Activated CD4-positive, alpha-beta T cell treated with anti-CD3 and anti-CD28 coated beads, Interleukin-2, amount 50 U/mL, for 24 hours (primary cell): ENCODE results near the gene AP3B1.

ENCODE experiments used
- DNase-seq, 2 donors: peaks; one replicate each; pipeline ENCODE4 v3.0.0-alpha.2; 2020; ENCODE audit warnings: low read depth in 1 of 2, low spot score in 1 of 2

Gene AP3B1

DNA sequence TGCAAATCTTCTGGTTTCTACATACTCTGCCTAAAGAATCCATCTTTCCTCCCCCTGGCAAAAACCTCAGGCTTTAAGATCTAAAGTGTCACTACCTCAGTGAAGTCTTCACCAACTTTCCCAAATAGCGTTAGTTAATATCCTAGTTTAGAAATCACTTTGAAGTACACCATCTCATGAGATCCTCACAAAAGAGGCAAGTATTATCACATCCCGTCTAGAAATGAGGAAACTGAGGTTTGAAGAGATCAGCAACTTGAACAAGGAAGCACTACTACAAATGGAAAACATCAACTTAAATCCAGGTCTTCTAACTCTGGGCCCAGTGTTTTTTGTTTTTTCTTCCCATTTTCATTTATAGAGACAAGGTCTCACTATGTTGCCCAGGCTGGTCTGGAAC, 4.6 kb downstream of the AP3B1 start:
- no peak for DNase-seq

DNA sequence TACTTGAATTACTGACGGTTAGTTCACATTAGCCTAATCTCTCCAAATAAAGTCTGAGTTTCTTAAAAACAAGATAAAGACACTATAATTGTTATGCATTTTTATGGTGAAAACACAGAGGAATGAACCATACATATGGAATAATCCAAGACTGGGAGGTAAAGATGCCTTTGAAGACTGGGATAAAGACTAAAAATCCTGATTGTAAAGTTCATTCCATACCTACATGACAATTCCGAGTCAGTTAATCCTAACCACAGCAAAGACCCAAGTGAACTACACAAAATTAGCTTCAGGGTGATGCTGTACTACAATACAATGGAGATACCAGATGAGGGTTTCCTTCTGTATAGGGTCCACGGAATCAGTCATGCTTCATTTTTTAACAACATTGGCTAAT, 6.3 kb downstream of the AP3B1 start:
- no peak for DNase-seq

DNA sequence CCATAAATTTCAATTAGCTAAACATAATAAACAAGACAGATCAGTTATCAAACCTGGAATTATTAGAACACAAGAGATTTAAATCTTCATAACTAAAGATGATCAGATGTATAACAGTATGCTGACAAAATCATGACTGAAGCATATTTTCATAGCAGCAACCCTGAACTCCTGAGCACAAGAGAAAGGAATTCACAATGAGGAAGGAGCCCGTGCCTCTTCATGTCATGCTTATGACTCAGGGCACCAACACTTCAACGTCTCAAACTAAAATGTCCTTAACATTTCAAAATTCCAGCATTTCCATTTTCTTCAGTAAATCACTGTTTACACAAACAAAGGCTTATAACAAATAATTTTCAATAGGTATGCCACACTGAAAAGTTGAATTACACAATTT, 6.7 kb downstream of the AP3B1 start:
- no peak for DNase-seq

DNA sequence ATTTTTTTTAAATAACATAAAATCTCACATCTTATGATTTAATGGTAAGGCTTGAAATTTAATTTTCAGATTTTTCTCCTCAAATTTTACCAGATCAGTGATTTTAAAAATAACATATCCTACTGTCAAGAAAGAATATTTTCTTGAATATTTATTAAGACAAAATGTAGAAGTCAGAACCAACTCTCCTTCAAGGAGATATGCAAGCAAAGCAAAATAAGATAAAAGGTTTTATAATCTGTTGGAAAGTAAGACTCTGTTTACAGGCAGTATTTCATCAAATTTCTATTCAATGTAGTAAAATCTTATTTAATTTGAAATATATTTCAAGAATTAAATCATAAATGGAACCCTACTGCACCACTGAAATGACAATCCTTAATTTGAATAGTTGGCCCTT, 7.3 kb downstream of the AP3B1 start:
- no peak for DNase-seq

DNA sequence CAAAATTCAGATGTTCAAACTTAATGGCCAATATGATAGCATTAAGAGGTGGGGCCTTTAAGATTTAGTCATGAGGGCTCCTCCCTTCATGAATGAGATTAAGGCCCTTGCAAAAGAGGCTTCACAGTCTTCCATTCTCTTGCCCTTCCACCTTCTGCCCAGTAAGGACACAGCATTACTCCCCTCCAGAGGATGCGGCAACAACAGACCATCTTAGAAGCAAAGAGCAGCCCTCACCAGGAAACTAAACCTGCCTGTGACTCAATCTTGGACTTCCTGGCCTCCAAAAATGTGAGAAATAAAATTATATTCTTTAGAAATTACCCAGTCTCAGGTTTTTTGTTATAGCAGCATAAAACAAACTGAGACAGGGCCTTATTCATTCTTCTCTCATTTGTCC, 8.2 kb downstream of the AP3B1 start:
- DNase-seq, result no peak

DNA sequence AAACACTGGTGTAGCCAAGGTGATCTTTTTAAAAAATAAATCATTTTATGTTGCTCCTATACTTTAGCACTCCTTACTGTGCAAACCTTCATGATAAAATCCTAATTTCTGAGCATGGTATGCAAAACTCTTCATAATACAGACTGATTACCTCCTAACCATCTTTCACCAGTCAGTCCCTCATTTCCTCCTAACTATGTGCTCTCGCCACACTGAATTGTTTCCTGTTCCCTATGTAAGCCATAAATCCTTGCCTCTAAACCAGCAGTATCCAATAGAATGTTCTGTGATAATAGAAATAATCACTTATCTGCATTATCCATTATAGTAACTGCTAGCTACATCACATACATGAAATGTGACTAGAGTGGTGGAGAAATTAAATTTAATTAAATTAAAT, 10.7 kb downstream of the AP3B1 start:
- no peak for DNase-seq

DNA sequence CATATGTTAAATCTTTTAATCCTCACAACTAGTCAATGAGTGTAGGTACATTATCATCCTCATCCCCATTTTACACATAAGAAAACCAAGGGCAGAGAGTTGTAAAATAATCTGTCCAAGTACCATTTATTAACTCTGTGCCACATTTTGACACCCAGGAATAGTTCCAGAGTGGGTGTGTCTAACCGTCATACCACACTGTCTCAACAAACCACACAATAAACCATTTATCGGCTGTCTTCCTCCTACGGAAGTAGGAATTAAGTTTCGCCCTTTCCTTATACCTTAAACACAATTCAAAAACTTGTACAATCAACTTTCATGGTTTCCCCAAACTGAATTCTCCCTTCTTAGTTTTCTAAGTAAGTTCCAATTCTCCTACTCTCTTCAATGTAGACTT, 11.4 kb downstream of the AP3B1 start:
- no peak for DNase-seq

DNA sequence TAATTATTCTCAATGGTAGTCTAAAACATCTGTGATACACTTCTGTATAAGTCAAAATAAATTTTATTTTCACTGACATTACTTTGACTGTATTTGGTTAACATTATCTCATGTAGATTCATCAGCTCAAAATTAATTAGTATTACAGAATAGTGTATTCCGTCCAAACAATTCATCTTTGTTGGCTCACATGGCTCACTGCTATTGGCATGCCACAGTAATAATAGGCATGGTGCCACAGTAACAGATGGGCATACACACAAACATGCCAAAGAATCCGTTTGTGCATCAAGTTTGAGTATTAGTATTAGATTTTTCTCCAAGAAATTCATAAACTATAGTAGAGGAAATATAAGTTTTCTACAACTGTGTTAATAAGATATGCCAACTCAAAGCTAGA, 14.2 kb downstream of the AP3B1 start:
- no peak for DNase-seq

DNA sequence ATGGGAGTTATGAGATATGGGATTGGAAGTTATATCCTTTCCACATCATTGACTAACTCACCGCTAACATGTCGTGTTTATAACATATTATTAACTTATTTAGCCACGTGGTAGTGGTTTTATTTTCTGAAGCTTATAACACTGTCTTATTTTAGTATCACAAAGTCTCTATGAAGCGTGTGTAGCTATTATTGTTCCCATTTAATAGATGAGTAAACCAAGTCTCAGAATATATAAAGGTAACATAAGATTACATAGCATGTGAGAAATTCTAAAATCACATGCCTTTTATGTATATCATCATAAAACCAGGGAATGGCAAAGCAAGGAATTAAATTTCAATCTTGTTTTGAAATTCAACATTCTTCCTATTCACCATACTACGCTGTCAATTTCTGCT, 15.3 kb downstream of the AP3B1 start:
- DNase-seq, result no peak

DNA sequence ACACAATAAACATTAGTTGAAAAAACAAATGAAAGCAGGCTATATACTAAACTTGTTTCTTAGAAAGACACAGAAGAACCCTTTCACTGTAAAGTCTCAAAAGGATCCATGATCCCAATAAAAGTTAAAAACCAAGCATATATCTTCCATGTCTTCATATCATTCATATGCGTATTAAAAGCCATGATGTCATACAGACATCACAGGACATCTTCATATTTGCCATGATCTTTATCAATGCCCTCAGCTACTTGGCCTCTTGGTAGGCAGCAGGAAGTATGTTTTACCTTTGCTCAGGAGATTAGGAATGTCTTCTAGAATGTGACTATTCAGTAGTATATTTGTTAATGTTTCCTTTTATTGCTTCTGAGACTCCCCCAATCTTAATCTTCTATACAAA, 16.8 kb downstream of the AP3B1 start:
- no peak for DNase-seq

DNA sequence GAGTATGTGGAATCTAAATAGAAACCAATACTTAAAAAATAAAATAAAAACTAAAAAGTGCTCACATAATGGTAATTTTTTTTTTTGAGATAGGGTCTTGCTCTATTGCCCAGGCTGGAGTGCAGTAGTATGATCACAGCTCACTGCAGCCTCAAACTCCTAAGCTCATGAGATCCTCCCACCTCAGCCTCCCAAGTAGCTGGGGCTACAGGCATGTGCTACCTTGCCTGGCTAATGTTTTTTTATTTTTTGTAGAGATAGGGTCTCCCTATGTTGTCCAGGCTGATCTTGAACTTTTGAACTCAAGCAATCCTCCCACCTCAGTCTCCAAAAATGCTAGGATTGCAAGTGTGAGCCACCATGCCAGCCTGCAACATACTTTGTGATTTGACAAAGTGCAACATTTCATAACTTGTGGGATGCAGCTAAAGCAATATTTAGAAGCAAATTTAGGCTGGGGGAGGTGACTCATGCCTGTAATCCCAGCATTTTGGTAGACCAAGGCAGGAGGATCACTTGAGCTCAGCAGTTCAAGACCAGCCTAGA, 18.4 kb downstream of the AP3B1 start:
- DNase-seq, result no peak

DNA sequence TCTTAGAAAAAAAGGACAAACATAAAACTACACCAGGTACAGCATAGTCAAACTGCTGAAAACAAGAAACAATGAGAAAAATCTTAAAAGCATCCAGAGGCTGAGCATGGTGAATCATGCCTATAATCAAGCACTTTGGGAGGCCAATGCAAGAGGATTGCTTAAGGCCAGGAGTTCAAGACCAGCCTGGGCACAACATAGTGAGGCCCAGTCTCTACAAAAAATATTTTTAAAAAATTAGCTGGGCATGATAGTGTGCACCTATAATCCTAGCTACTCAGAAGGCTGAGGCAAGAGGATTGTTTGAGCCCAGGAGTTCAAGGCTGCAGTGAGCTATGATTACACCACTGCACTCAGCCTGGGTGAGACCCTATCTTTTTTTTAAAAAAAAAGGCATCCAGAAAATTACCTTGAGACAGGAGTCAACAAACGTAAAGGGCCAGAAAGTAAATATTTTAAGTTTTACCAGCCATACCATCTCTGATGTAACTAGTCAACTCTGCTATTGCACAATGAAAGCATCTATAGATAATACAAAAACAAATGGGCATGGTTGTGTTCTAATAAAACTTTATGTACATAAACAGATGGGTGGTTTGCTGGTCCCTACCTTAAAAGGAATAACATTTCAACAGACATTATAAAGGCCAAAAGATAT, 19.8 kb downstream of the AP3B1 start:
- DNase-seq, result no peak

DNA sequence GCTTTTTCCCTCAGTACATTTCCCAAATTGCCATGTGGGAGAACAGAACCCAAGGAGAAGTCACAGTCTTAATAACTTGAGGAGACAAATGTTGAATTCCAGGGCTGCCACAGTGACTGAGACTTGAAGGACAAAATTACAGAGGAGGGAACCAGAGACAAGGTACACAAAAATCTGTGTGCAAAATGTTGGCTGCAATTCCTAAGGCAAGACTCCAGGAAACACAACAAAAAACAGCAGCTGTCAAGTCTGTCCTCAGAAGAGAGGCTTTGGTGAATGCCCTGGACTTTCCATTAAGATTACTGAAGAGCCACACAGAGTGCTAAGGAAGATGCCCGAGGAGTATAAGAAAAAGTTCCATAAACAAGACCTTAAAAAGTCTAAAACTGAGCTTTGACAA, 21.1 kb downstream of the AP3B1 start:
- DNase-seq, result no peak

DNA sequence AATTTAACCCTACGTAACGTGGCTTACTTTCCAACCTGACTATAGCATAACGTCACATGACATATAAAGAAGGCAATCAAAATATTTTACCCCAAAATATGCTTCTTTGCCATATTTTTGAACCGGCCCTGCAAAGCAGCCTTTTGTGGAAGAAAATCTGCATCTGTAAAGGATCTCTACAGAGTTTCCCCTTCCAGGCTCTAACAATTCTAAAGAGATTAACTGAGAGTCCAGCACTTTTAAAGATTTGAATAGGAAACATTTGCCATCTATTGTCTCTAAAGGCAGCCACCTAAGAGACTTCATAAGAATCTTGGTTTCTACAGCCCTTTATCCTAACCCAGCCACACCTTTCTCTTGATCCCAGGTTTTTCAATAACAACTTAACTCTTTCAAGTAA, 22.7 kb downstream of the AP3B1 start:
- DNase-seq, result no peak

DNA sequence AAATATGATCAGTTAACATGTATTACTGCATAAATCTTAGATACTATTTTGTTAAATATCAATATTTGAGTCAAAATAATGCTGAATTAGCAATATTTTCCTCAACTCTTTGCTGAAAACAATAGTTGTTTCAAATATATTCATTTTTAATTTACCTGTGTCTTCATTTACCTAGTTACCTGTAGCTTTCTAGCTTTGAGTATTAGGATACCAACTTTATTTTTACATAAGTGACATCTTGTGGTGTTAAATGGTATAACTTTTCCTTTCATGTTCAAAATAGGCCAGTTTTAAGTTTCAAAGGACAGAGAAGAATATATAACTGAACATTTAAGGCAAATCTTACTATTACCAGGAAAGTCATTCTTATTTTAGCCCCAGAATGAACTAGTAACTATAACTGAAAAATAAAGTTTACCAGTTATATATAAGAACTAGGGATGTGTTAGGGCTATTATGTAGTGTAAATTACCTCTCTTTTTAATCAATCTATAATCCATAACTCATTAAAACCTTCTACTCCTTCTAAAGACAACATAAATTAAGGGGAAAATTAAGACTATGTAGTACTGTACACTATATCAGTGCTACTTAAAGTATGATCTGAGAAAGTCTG, 25.3 kb downstream of the AP3B1 start:
- no peak for DNase-seq

DNA sequence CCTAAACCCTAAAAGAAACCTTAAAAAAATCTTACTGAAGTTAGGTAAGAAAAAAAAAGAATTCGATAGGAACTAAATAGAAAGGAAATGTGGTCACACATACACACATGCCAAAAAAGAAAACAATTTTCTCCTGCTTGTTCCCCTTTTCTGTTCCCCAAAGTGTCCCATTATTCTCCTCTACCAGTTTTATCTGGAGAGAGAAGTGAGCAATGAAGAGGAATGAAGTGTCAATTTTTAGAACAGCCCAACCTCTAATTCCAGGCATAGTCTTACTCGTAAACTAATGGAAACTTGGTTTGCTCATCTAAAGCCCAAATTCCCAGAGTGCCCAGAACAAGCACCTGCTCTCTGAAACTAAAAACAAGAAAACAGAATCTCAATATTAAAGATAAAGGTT, 26.1 kb downstream of the AP3B1 start:
- no peak for DNase-seq

DNA sequence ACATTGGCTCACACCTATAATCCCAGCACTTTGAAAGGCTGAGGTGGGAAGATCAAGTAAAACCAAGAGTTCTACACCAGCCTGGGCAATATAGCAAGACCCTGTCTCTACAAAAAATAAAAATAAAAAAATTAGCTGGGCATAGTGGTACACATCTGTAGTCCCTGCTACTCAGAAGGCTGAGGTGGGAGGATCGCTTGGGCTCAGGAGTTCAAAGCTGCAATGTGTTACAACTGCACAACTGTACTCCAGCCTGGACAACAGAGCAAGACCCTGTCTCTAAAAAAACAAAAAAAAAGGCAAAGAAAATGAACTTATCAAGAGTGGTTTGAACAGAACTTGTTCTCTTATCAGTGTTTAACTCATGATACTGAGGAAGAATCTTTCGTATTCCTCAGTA, 29.3 kb downstream of the AP3B1 start:
- no peak for DNase-seq

DNA sequence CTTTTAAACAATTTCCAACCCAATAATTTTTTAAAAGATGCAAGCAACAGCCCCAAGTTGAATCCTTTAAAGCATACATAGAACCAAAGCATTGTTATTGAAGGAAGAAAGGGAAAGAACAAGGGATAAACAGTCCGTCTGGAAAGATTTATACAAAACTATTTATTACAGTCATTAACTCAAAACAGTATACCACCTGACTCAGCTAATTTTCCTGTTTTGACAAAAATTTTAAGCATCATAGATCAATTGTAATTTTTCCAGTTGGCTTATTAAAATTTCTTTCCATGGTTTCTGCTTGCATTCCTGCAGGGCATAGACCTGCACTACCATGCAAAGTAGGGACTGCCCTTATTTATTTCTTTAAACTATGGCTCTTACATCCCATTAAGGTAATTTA, 29.9 kb downstream of the AP3B1 start:
- no peak for DNase-seq

DNA sequence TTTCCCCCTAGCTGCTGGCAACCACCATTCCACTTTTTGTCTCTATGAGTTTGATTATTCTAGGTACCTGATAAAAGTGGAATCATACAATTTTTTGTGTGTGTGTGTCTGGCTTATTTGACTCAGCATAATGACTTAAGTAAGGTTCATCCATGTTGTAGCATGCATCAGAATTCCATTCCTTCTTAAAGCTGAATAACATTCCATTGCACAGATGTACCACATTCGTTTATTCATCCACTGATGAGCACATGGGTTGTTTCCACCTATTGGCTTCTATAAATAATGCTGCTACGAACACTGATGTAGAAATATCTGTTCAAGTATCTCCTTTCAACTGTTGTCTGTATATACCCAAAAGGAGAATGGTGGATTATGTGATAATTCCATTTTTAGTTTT, 33.7 kb downstream of the AP3B1 start:
- no peak for DNase-seq

DNA sequence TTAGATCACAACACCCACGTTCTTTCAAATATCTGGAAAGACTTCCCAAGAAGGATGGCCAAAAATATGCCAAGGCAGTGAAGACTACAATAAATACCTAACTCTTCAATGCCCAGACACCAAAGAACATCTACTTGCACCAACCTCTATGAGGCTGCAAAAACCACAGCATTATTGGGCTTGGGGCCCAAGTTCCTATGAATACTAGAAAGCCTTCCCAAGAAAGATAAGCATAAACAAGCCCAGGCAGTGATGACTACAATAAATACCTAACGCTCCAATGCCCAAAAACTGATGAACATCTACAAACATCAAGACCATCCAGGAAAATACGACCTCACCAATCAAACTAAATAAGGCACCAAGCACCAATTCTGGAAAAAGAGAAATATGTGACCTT, 41.3 kb downstream of the AP3B1 start:
- no peak for DNase-seq

DNA sequence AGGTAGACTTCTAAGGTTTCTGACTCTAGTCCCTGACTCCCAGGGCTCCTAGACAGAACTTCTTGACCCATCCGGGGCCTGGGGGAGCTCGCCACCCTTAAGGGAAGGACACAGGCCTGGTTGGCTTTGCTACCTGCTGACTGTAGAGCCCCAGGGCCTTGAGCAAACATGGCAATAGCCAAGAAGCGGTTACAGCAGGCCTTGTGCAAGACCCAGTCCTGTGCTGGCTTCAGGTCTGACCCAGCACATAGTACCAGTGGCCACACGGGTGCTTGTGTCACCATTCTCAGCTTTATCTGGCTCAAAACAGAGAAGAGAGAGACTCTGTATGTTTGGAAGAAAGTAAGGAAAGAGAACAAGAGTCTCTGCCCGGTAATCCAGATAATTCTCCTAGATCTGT, 41.8 kb downstream of the AP3B1 start:
- DNase-seq, result no peak

DNA sequence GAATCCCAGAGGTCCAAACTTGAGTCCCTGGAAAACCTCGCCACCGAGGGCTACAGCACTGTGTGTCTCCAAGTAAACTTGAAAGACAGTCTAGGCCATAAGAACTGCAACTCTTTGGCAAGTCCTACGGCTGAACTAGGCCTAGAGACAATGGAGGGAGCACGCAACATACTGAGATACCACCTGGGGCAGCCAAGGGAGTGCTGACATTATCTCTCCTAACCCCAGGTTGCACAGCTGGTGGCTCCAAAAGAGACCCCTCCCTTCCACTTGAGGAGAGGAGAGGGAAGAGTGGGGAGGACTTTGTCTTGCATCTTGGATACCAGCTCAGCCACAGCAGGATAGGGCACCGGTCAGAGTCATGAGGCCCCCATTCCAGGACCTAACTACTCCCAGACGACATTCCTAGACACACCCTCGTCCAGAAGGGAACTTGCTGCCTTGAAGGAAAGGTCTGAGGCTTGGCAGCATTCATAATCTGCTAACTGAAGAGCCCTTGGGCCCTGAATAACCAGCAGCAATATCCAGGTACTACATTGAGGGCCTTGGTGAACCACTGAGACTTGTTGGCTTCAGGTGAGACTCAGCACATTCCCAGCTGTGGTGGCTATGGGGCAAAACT, 42.7 kb downstream of the AP3B1 start:
- DNase-seq, result no peak

DNA sequence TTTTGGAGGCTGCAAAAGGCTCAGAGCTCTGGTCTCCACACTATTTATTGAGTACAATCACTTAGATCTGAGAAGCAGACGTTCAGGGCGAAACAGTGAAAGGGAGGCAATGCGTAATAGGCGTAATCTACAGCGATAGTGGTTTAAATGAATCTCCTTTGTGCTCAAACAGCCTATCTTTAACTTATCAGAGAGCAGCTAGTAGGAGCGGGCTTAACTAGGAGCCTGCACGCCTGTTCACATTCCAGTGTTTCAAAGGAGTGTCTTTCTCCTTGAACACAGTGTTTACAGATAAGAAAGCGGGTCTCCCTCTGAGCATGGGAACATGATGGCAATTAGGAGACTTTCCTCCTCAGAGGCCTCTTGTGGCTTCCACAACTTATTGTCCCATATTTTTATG, 49.4 kb downstream of the AP3B1 start:
- DNase-seq, result no peak
